Kidney epithelial cell (primary cell): ENCODE results near the gene VENTX. TPM values are rescaled to one million over a fixed set of nuclear protein-coding genes. Genes with fewer than 3 reads are reported as not detected.

Experiments
- DNase-seq: peaks from one replicate; pipeline ENCODE4 v3.0.0-alpha.2; 2010; ENCODE audit warnings: low read depth
- H3K27me3 ChIP-seq: 2 replicates; pipeline ENCODE4 v1.6.0; 2011; ENCODE audit warnings: low read length; ENCODE audit not compliant: control insufficient read depth, insufficient read depth
- H3K36me3 ChIP-seq: 2 replicates; pipeline ENCODE4 v1.5.1; 2011; ENCODE audit warnings: low read length; ENCODE audit not compliant: control insufficient read depth, insufficient read depth
- H3K4me3 ChIP-seq: 2 replicates; pipeline ENCODE4 v1.5.1; 2011; ENCODE audit warnings: low read depth, mild to moderate bottlenecking, control low read depth, low read length
- CTCF ChIP-seq: IDR thresholded peaks from 2 replicates; pipeline ENCODE4 v1.5.1; 2011; ENCODE audit warnings: mild to moderate bottlenecking, moderate library complexity, low read length, control low read depth, inconsistent platforms; ENCODE audit not compliant: insufficient read depth, poor library complexity, severe bottlenecking
- total RNA-seq: library from RNA; depleted of rRNA; stranded (reverse); fragments of >200 nt; gene quantifications from 2 replicates; pipeline ENCODE4 v1.2.3, GENCODE V29; 2015

VENTX gene
- total RNA-seq, 1 donor from 2014 or later, result not detected

- H3K27me3 ChIP-seq, result peaks cover 11% of the 10 kb centered on the region
- no peak overlapping the region for H3K4me3 ChIP-seq
- TF ChIP-seq CTCF, result no peak
- H3K36me3 ChIP-seq, result no peaks in the 10 kb centered on the region
- DNase-seq, result no peak
Observed at GRCh38 chr10:133204226-133205015, 33.2 kb upstream of the VENTX start.

- Histone ChIP-seq H3K27me3 (peaks cover 11% of the 10 kb centered on the region), H3K4me3 (no peak overlapping the region), H3K36me3 (no peaks in the 10 kb centered on the region)
- no peak for TF ChIP-seq CTCF
- DNase-seq, result no peak
Observed at GRCh38 chr10:133205146-133205545, 32.5 kb upstream of the VENTX start.

- Histone ChIP-seq H3K36me3 (no peaks in the 10 kb centered on the region), H3K4me3 (no peak overlapping the region), H3K27me3 (peaks cover 11% of the 10 kb centered on the region)
- no peak for DNase-seq
- no peak for TF ChIP-seq CTCF
Observed at GRCh38 chr10:133206356-133207040, 31.2 kb upstream of the VENTX start.

- no peak for DNase-seq
- Histone ChIP-seq H3K36me3 (no peaks in the 10 kb centered on the region), H3K27me3 (peaks cover 11% of the 10 kb centered on the region), H3K4me3 (no peak overlapping the region)
- TF ChIP-seq CTCF, result no peak
Observed at GRCh38 chr10:133207041-133207600, 30.5 kb upstream of the VENTX start.

GRCh38 chr10:133207627-133208026 is 30.0 kb upstream of the VENTX start:
- no peak overlapping the region for H3K4me3 ChIP-seq
- H3K27me3 ChIP-seq, result peaks cover 11% of the 10 kb centered on the region
- TF ChIP-seq CTCF, result no peak
- no peak for DNase-seq
- H3K36me3 ChIP-seq, result no peaks in the 10 kb centered on the region
